Activated T-cell treated with anti-CD3 and anti-CD28 coated beads, Interleukin-2, amount 50 U/mL, for 1 hour (primary cell): ENCODE data around the gene SRSF9.
A peak's percentile ranks its signal among the peaks of the same experiment; 100 is the strongest.
"Not testable (repeated sequence)": the region's sequence is repeated elsewhere in the genome, so short reads cannot be mapped to it uniquely, and the experiment has no call there.

Experiments used
- DNase-seq: peaks from one replicate; pipeline ENCODE4 v3.0.0-alpha.2; 2020

The SRSF9 gene

DNA sequence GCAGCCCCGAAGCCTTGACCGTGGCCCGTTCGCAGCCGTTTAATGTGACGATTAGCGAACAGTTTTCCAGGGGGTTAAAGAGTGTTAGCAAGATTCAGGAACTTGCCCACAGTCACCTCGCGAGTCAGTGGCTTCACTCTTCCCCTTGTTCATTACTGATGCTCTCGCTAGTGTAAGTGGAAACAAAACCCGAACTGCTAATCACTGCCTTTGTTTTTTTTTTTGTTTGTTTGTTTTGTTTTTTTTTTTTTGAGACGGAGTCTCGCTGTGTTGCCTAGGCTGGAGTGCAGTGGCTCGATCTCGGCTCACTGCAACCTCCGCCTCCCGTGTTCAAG lies 22.7 kb downstream of the SRSF9 start:
- not testable (repeated sequence) for DNase-seq

DNA sequence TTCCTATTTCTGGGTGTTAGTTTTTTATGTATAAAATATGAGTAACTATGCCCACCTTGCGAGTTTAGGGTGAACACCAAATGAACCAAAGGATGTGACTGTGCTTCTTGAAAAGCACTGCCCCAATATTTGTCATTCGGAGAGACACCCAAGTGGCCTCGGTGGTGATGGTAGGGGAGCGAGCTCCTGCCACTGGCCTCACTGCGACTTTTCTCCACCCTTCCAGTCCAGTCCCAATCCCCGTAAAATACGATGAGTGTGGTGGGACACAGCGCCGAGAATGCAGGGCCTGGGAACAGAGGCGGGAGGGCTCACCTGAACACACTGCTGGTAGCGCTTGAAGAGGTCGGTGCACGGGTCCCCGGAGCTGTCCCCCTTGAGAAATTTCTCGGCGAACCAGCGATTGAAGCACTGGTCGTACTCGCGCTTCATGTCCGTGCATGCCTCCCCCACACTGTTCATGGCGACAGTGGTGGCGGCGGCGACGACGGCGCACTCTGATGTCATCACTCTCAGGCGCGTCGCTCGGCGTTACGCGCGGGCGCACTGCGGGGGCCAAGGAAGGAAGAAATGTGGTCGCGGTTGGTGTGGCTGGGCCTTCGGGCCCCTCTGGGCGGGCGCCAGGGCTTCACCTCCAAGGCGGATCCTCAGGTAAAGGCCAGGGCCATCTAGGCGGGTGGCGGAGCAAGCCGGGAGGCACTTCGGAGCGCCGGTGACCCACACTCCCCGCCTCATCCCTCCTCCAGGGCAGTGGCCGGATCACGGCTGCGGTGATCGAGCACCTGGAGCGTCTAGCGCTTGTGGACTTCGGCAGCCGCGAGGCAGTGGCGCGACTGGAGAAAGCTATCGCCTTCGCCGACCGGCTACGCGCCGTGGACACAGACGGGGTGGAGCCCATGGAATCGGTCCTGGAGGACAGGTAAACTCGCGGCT lies 23.4 kb downstream of the SRSF9 start, which contains the start of the genes GATC and TRIAP1:
Gene GATC, plus strand, starts transcription at position 534 of the 933 bp plus-strand sequence. Its CDS starts 37 bp downstream, at position 571.
Gene TRIAP1, minus strand, starts transcription at position 474 of the 933 bp plus-strand sequence. Its CDS starts 12 bp downstream, at position 462.
- peak; percentile 92 for DNase-seq

DNA sequence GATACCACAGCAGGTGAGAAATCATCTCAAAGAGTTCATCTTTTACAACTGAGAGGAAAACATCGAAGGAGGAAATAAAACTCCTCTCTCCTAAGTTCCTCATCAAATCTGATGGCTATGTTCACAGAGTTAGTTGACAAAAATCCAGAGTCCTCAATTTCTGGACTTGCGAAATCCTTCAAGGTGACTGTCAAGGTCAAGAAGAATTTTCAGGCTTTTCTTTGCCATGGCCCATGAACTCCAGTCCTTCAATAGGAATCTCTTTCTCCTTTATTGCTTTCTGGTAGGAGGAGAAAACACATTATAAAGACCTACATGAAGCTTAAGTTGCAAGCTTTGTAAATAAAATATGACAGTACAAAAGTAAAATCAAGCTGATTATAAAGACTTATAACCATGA lies 24.9 kb downstream of the SRSF9 start:
- DNase-seq = no peak

DNA sequence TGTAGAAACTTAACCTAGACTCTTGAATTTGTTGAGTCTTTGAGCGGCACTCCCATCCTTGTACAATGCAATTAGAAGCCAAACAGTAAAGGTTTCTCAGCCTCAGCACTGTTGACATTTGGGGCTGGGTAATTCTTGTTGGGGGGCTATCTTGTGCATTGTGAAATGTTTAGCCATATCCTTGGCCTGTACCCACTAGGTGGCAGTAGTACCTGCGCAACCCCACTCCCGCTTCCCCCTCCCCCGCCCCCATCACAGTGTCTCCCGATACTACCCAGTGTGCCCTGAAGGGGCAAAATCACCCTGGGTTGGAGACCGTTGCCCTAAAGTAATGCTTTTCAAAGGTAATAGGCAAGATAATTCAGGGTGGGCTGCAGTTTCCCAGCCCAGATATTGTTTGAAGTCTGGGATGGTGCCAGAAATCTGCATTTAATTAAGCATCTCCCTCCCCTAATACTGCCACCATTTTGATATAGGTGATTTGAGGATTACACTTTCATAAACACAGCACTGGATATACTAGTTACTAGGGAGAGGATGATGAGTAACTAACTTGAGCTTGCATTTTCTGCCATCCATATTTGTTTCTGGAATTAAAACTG lies 29.8 kb downstream of the SRSF9 start:
- DNase-seq = peak; percentile 67

DNA sequence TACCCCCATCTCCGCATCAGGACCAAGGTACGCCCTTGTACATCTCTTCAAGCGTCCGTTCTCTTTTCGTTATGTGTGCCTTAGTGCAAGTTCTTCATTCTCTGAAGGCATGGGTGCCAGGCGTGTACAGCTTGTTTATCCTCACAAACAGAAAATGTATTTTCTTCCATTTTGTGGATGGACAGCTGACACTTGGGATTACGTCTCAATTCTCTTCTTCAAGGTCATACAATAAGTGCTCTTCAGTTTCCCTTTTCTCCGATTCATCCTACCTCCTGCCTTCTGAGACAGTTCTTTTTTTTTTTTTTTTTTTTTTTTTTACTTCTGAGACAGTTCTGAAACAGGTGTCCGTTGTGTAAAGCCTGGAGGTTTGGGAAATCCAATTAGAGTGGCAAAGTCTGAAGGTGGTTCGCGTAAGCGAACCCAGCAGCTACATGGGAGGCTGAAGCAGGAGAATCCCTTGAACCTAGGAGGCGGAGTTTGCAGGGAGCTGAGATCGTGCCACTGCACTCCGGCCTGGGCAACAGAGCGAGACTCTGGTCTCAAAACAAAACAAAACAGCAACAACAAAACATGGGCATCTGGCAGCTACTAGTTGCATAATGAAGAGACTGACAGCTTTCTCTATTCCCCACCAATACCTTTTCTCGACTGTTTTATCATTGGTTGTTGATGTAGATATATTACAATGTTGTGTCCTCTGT lies 30.9 kb downstream of the SRSF9 start:
- no peak for DNase-seq

DNA sequence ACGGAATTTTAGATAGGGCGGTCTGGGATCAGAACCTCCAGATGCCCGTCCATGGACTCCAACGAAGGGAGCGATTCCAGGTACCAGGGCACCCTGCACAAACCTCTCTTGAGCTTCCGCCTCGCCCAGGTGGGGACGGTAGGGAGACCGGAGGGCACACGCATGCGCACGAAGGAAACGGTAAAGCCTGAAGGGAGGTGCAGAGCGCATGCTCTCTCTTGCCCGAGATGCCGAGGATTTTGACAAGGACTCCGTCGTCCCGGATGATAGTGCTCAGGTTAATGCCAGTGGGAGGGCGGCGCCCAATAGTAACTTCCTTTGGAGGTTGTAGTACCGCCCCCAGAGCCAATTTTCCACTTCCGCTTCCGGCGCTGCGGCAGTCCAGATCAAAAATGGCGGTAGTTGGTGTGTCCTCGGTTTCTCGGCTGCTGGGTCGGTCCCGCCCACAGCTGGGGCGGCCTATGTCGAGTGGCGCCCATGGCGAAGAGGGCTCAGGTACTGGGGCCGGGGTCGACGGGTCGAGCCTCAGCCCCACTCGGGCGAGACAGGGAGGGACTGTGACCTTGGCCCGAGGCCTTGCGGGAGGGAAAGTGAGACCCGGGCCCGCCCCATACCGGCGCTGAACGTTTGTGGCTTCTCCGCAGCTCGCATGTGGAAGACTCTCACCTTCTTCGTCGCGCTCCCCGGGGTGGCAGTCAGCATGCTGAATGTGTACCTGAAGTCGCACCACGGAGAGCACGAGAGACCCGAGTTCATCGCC lies 31.6 kb downstream of the SRSF9 start, which contains the start of gene COX6A1:
Gene COX6A1, plus strand, starts transcription at position 379 of the 760 bp plus-strand sequence. Its CDS starts 14 bp downstream, at position 393.
- DNase-seq = peak; percentile 92

DNA sequence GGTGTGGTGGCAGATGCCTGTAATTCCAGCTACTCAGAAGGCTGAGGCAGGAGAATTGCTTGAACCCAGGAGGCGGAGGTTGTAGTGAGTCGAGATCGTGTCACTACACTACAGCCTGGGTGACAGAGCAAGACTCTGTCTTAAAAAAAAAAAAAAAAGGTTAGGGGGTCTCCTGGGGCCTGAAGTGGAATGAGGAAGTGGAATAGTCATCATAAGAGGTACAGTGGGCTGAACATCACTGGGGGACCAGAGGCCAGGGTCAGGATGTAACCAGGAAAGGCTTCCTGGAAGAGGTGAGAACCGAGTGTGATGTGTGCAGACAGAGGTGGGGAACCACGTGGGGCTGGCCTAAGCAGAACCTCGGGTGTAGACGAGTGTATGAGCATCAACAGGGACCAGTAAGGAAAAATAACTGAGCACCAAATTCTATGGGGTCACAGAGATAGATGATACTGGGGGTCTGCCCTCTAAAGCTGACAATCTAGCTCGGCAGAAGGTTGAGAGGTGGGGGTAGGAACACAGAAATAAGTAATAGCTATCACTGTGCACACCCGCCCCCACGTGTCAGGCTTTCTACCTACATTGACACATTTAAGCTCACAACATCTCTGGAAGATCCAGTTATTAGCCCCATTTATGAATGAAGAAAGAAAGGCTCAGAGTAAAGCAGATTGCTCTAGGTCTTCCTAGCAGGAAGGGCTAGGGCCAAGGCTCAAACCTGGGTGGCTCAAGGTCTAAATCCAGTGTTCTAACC lies 36.6 kb downstream of the SRSF9 start:
- no peak for DNase-seq

DNA sequence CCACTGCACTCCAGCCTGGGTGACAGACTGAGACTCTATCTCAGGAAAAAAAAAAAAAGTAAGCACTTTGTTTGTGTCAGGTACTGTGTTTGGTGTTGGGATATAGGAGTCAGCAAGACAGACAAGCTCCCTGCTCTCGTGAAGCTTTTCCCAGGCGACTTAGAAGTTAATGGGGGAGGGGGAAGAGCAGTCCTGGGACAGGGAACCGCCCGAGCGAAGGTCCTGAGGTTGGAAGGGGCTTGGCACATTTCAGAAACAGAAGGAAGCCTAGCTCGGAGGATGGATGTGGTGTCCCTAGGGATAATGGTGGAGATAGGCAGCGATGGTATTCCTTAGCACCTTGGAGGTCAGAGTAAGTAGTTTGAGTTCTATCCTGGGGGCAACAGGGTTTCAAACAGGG lies 40.2 kb downstream of the SRSF9 start:
- DNase-seq = no peak

DNA sequence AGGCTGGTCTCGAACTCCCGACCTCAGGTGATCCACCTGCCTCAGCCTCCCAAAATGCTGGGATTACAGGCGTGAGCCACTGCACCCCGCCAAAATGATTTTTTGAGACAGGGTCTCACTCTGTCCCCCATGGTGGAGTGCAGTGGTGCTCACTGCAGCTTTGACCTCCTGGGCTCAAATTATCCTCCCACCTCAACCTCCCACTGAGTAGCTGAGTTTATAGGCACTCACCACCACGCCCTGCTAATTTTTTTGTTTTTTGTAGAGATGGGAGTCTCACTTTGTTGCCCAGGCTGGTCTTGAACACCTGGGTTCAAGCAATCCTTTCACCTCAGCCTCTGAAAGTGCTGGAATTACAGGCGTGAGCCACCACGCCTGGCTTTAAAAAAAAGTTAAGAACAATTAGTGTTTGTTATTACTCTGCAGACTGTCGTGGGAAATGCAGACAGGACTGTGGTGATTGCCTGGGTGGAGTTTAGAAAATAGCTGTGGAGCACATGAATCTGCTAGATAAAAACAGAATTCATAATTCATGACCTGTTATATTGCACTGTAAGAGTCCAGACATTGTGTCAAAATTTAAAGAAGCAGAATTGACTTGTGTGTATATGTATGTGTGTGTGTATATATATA lies 40.8 kb downstream of the SRSF9 start:
- no peak for DNase-seq

DNA sequence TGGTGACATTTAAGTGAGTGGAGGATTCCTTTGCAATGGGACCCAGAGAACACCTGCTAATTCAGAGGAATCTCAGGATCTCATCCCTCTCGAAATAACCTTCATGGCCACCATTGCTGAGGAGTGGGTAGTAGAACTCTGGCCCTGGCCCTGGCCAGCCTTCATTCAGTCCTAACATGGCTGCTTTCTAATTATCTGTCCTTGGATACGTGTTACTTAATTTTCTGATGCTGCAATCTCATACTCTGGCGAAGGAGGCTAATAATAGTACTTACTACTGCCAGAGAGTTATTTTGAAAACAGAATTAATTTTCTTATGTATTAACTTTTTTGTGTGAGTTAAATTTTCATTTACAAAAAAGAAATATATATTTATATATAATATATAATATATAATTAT lies 43.8 kb downstream of the SRSF9 start:
- DNase-seq = no peak

DNA sequence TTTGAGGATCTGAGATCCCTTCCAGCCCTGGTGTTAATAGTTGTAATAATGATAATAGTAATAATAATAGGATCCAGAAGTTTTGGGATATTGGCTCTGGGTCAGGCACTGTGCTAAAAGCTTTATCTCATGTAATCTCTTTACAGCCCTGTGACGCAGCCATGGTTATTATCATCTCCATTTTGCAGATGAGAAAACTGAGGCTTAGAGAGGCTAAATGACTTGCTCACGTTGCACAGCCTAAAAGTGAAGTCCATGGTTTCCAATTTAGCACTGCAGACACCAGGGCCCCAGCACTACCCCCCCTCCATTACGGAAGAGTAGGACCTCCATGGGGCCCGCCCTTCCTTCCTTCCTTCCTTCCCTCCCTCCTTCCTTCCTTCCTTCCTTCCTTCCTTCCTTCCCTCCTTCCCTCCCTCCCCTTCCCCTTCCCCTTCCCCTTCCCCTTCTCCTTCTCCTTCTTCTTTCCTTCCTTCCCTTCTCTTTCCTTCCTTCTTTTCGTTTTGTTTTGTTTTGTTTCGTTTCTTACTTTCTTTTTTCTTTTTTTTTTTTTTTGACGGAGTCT lies 46.6 kb downstream of the SRSF9 start:
- DNase-seq = no peak

DNA sequence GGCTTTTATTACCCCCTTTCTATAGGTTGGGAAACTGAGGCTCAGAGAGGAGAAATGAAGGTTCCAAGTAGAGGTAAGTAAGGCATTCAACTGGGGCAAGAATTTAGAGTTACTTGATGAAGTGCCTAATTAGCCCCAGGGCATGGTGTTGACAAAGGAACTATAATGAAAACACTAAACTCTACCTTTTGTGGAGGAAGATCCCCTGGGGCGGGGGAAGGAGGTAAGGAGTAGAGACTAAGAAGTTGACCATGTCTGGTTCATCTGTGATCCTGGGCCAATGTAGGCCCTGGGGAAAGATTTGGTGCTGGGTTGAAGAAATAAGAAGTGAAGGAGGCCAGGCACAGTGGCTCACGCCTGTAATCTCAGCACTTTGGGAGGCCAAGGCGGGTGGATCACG lies 47.8 kb downstream of the SRSF9 start:
- no peak for DNase-seq

DNA sequence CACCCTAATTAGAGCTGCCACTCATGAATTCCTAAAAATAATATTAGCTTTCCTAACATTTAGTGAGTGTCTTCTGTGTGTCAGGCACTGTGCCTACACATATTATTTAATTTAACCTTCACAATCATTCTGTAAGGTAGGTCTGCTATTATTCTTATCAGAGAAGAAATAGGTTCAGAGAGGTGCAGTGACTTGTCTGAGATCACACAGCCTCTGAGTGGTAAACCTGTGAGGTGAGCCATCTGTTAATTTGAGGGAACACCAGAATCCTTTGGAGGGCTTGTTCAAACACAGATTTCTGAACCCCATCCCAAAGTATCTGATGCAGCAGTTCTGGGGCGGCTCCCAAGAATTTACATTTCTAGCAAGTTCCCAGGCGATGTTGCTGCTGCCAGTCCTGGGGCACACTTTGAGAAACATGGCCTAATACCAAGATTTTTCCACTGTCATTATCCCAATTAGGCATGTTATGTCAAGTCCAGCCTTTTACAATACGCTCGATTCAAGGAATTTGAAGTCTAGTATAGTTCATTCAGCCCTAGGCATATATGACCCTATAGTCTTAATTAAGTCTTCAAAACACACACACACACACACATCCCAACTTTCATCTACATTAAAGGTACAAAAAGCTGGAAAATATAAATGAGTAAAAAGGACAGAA lies 51.5 kb downstream of the SRSF9 start:
- no peak for DNase-seq

DNA sequence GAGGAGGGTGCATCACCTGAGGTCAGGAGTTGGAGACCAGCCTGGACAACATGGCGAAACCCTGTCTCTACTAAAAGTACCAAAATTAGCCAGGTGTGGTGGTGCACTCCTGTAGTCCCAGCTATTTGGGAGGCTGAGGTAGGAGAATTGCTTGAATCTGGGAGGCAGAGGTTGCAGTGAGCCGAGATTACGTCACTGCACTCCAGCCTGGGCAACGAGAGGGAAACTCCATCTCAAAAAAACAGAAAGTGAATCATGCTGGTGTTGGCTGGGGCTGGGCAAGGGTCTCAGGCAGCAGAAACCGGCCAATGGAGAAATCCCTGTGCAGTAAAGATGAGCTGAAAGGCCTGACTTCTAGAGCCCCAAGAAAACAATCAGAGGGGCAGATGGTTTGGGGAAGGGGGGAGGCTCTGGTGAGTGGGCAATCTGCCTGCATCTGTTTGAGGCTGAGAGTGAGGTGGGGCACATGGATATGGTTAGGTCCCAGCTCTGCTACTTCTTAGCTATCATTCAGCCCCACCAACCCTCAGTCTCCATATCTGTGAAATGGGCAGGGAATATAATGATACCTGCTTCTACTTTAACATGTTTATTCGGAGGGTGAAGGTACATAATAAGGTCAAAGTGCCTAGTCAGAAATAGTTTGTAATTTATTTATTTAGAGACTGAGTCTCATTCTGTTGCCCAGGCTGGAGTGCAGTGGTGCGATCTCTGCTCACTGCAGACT lies 52.9 kb downstream of the SRSF9 start:
- no peak for DNase-seq

DNA sequence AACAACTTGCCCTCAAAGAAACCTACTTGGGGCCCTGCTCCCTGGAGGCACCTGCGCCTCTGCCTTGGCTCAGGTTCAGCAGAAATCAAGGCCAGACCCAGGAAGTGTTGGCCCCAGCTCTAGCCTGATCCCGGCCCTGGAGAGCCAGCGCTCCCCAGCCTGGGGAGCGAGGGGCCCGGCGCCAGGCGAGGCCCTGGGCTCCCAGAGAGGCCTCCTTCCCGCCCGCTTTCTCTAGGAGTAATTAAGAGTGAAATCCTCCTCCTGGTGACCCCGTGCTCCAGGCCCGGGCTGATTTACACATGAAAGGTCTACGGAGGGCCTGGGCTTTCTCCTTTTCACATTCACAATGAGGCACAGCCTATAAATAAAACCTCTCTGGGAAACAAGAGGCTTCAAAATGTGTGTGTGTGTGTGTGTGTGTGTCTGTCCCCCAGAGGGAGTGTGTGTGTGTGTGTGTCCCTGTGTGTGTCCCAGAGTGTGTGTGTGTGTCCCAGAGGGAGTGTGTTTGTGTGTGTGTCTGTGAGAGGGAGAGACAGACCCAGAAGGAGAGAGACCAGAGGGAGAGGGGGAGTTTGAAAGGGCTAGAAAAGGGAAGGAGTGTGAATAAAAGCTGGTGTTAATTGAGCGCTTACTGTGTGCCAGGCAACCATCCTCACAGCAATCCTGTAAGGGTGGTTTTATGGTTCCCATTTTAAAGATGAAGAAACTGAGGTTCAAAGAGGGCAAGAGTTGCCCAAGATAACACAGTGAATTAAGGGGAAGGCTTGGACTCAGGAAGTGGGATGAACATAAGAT lies 55.5 kb downstream of the SRSF9 start:
- DNase-seq = no peak

DNA sequence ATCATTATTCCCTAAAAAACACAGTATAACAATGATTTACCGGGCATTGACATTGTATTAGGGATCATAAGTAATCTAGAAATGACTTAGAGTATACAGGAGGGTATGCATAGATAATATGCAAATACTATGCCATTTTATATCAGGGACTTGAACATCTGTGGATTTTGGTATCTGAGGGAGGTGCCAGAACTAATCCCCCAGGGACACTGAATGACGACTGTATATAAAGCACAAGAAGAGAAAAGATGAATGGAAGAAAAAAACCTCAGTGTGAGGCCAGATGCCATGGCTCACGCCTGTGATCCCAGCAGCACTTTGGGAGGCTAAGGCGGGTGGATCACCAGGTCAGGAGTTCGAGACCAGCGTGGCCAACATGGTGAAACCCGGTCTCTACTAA lies 57.1 kb downstream of the SRSF9 start:
- no peak for DNase-seq
